LoVo (cell line): ENCODE measurements around the gene CARMIL3.
A peak's percentile ranks its signal among the peaks of the same experiment; 100 is the strongest.
"Not testable (repeated sequence)": the region's sequence is repeated elsewhere in the genome, so short reads cannot be mapped to it uniquely, and the experiment has no call there.

Source experiments
- DNase-seq: peaks from one replicate; pipeline ENCODE4 v3.0.0-alpha.2; 2016; ENCODE audit warnings: low spot score

Gene CARMIL3

GRCh38 chr14:24037658-24038037, 14.2 kb upstream of the CARMIL3 start:
- no peak for DNase-seq

GRCh38 chr14:24038686-24039085, 13.1 kb upstream of the CARMIL3 start:
- DNase-seq = no peak

- DNase-seq = no peak
Measured at GRCh38 chr14:24040692-24041091, 11.1 kb upstream of the CARMIL3 start.

- no peak for DNase-seq
Measured at GRCh38 chr14:24042746-24043145, 9.1 kb upstream of the CARMIL3 start.

- DNase-seq = not testable (repeated sequence)
Measured at GRCh38 chr14:24049002-24049401, 2.8 kb upstream of the CARMIL3 start.

- DNase-seq = not testable (repeated sequence)
Measured at GRCh38 chr14:24050753-24051152, 1.1 kb upstream of the CARMIL3 start.

- DNase-seq = no peak
Measured at GRCh38 chr14:24051176-24051788, 527 bp upstream of the CARMIL3 start.

- DNase-seq = no peak
Measured at GRCh38 chr14:24052656-24053547, 1.1 kb downstream of the CARMIL3 start.

GRCh38 chr14:24053548-24054323, 1.9 kb downstream of the CARMIL3 start:
- no peak for DNase-seq

- no peak for DNase-seq
Measured at GRCh38 chr14:24054324-24054641, 2.5 kb downstream of the CARMIL3 start.

- no peak for DNase-seq
Measured at GRCh38 chr14:24054646-24055045, 2.8 kb downstream of the CARMIL3 start.

- no peak for DNase-seq
Measured at GRCh38 chr14:24055971-24056799, 4.4 kb downstream of the CARMIL3 start.

GRCh38 chr14:24056800-24057184, 5.0 kb downstream of the CARMIL3 start:
- DNase-seq = no peak

- DNase-seq = no peak
Measured at GRCh38 chr14:24057271-24057670, 5.5 kb downstream of the CARMIL3 start.

- DNase-seq = no peak
Measured at GRCh38 chr14:24057867-24058259, 6.1 kb downstream of the CARMIL3 start.

- peak; percentile 77 for DNase-seq
Measured at GRCh38 chr14:24058260-24058950, 6.6 kb downstream of the CARMIL3 start.

GRCh38 chr14:24058951-24059475, 7.2 kb downstream of the CARMIL3 start:
- no peak for DNase-seq

GRCh38 chr14:24059841-24060388, 8.1 kb downstream of the CARMIL3 start:
- no peak for DNase-seq

- DNase-seq = no peak
Measured at GRCh38 chr14:24060443-24060842, 8.6 kb downstream of the CARMIL3 start.

GRCh38 chr14:24060984-24061913, 9.4 kb downstream of the CARMIL3 start:
- DNase-seq = no peak
